Measurements from ENCODE around the gene FADS1.

- no peak for TF ChIP-seq POLR2A (IDR thresholded peaks at IDR 0.05; ENCODE audit: low read length)
- TF ChIP-seq GATA1 (IDR thresholded peaks at IDR 0.05; ENCODE audit: low read depth, low read length), result no peak
Measured at GRCh38 chr11:61814247-61814957, 2.4 kb downstream of the FADS1 start.

Data from erythroblast (primary cell).